ENCODE measurements around the gene GDF7. TPM values are rescaled to one million over a fixed set of nuclear protein-coding genes. Genes with fewer than 3 reads are reported as not detected.

GDF7 gene
- total and polyA plus RNA-seq, 2 of the 8 experiments (the other 6 are each of a cell fraction or from before 2014, with no cell fraction given) = 0.04 to 0.06 TPM

GRCh38 chr2:20645301-20645701 lies 21.6 kb upstream of the GDF7 start:
- DNase-seq (ENCODE audit: low read depth in 1 of 2, low spot score in 2 of 2) (no peak), FAIRE-seq (no peak)
- no peak overlapping the region for H2AK5ac ChIP-seq (ENCODE audit: low read depth, low read length)
- H3K4me2 ChIP-seq (ENCODE audit: insufficient read depth in 1 of 2, low read depth in 2 of 2, low read length in 2 of 2) = no peak overlapping the region
- no peak overlapping the region for H3K56ac ChIP-seq (replicated peaks; ENCODE audit: insufficient read length, low read depth, low read length)
- peaks cover 0 to 3% of the 10 kb centered on the region in 2 experiments for H4K20me1 ChIP-seq (replicated peaks in 1 of 2; ENCODE audit: control insufficient read depth in 1 of 2, insufficient read depth in 2 of 2, low read length in 2 of 2)
- no peak overlapping the region for H2AFZ ChIP-seq (ENCODE audit: low read length)
- H3K4me1 ChIP-seq (replicated peaks in 1 of 4; ENCODE audit: control insufficient read depth in 3 of 4, insufficient read depth in 4 of 4, low read length in 3 of 4) = peaks cover 0 to 5% (median 2%) of the 10 kb centered on the region in 4 experiments; a peak in 4 of 7 replicates
- no peak overlapping the region for H3K18ac ChIP-seq (ENCODE audit: extremely low read depth, low read length)
- no peak overlapping the region for H2BK12ac ChIP-seq (ENCODE audit: low read depth, low read length)
- CTCF ChIA-PET (ENCODE audit: partially characterized antibody) = interaction anchor here (0.8 to 17.7 kb wide), 5 partner anchors 16 to 228 kb away, joined by 3 to 367 read pairs (median 15); partner anchors contain the start of gene RHOB
- no peak overlapping the region for H3K4ac ChIP-seq (replicated peaks; ENCODE audit: insufficient read length, low read depth, low read length)
- peaks cover 0 to 4% (median 0%) of the 10 kb centered on the region in 4 experiments; a peak in 3 of 7 replicates for H3K27me3 ChIP-seq (replicated peaks in 1 of 4; ENCODE audit: control insufficient read depth in 3 of 4, extremely low read depth in 1 of 4, insufficient read depth in 3 of 4, low read length in 3 of 4)
- H4K91ac ChIP-seq (replicated peaks; ENCODE audit: insufficient read length, low read length) = no peak overlapping the region
- WGBS, 2 experiments (ENCODE audit: extremely low coverage in 1 of 2, insufficient coverage in 1 of 2, insufficient read length in 1 of 2, insufficient replicate concordance in 2 of 2, low coverage in 1 of 2, low lambda C conversion rate in 2 of 2, missing lambda C conversion rate in 1 of 2) = 90% methylated on average over 14 of the region's 14 CpGs; no CpG with 5 or more reads in 1 of the 2 experiments
- no peak overlapping the region for H3K23ac ChIP-seq (ENCODE audit: insufficient read length)
- no peak overlapping the region for H3K9ac ChIP-seq (replicated peaks in 1 of 4; ENCODE audit: extremely low read depth in 1 of 4, low read depth in 3 of 4, low read length in 3 of 4)
- no peaks in the 10 kb centered on the region; the same call in 1 of the 2 replicates for H3K79me1 ChIP-seq (ENCODE audit: low read depth, low read length)
- H4K5ac ChIP-seq (ENCODE audit: insufficient read length, low read depth, low read length) = no peak overlapping the region
- H3K14ac ChIP-seq (ENCODE audit: insufficient read length) = no peak overlapping the region
- H3K79me2 ChIP-seq (ENCODE audit: control insufficient read depth in 1 of 2, insufficient read depth in 2 of 2, low read length in 2 of 2) = no peaks in the 10 kb centered on the region
- POLR2A ChIA-PET (ENCODE audit: partially characterized antibody) = interaction anchor here (2.1 kb wide), 1 partner anchor 198 kb away, joined by 11 read pairs; the partner anchor contains the start of gene RHOB
- H2BK15ac ChIP-seq (ENCODE audit: low read length) = no peak overlapping the region
- no peaks in the 10 kb centered on the region; the same call in 1 of the 2 replicates for H3K23me2 ChIP-seq (ENCODE audit: low read depth, low read length)
- H3K9me3 ChIP-seq (ENCODE audit: insufficient read depth in 2 of 2, low read depth in 1 of 2, low read length in 1 of 2) = no peaks in the 10 kb centered on the region
- no peaks in the 10 kb centered on the region for H3K36me3 ChIP-seq (ENCODE audit: control insufficient read depth in 2 of 4, insufficient read depth in 4 of 4, low read length in 3 of 4)
- no peak overlapping the region for H2BK5ac ChIP-seq (ENCODE audit: low read depth, low read length)
- no peak overlapping the region for H3K27ac ChIP-seq (ENCODE audit: low read depth, low read length)
- no peak overlapping the region for H4K8ac ChIP-seq (ENCODE audit: extremely low read depth, insufficient read depth, low read length)
- no peak overlapping the region for H3K4me3 ChIP-seq (ENCODE audit: extremely low read depth in 1 of 4, insufficient read depth in 2 of 4, low read depth in 3 of 4, low read length in 4 of 4)
- no peak overlapping the region for H2BK20ac ChIP-seq (ENCODE audit: low read length)
- H2BK120ac ChIP-seq (replicated peaks; ENCODE audit: low read depth, low read length) = no peak overlapping the region
- no peak for TF ChIP-seq BRCA1 (IDR thresholded peaks at IDR 0.05; ENCODE audit: low read depth, low read length)
- TF ChIP-seq ASH2L (IDR thresholded peaks at IDR 0.05; ENCODE audit: low read length) = no peak
- no peak for TF ChIP-seq SP4 (IDR thresholded peaks at IDR 0.05; ENCODE audit: low read length)
- no peak for TF ChIP-seq SIRT6 (IDR thresholded peaks at IDR 0.05; ENCODE audit: low read length)
- TF ChIP-seq USF2 (IDR thresholded peaks at IDR 0.05; ENCODE audit: low read length) = no peak
- TF ChIP-seq JUN (IDR thresholded peaks at IDR 0.05; ENCODE audit: low read depth, low read length) = no peak
- no peak for TF ChIP-seq SIN3A (conservative IDR thresholded peaks at IDR 0.05 in 1 of 2, IDR thresholded peaks at IDR 0.05 in 1 of 2; ENCODE audit: low read depth in 1 of 2, low read length in 2 of 2)
- no peak for TF ChIP-seq POLR2A (IDR thresholded peaks at IDR 0.05; ENCODE audit: control extremely low read depth in 1 of 2, low read depth in 2 of 2, low read length in 2 of 2)
- TF ChIP-seq NRF1 (IDR thresholded peaks at IDR 0.05; ENCODE audit: low read depth, low read length) = no peak
- TF ChIP-seq SIX5 (IDR thresholded peaks at IDR 0.05; ENCODE audit: low read depth, low read length) = no peak
- TF ChIP-seq RXRA (IDR thresholded peaks at IDR 0.05; ENCODE audit: insufficient read depth, low read depth, low read length) = no peak
- TF ChIP-seq EZH2 (IDR thresholded peaks at IDR 0.05; ENCODE audit: low read depth, low read length, severe bottlenecking) = no peak
- no peak for TF ChIP-seq HDAC6 (IDR thresholded peaks at IDR 0.05; ENCODE audit: low read depth, low read length)
- no peak for TF ChIP-seq EP300 (IDR thresholded peaks at IDR 0.05; ENCODE audit: borderline replicate concordance in 1 of 2, low read depth in 2 of 2, low read length in 2 of 2)

Measured in H1 (cell line).